NCI-H1930 (cell line): ENCODE data around the gene SCLY.
"Not testable (repeated sequence)": the region's sequence is repeated elsewhere in the genome, so short reads cannot be mapped to it uniquely, and the experiment has no call there.

Experiments
- DNase-seq, 2 experiments: peaks; one replicate each; lab custom pipeline; 2025; lab: John Stamatoyannopoulos, UW

The SCLY gene

DNA sequence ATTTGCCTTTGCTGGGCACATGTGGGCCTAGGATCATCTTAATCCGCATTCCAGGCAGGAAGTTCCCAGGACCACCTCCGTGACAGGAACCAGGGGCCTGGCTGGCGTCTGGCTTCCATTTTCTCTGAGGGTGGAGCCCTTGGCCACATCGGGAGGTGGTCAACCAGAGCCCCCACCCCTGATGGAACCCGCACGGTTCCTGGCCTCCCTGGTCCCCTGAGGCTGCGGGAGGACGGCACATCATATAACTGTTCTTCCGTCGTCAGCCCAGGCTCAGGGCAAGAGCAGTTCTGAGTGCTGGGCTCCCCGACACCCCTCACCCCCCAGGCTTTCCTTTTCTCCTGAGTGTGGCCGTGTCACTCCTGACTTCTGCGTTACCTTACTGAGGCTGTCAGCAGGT, 52.8 kb downstream of the SCLY start:
- DNase-seq = no peak

DNA sequence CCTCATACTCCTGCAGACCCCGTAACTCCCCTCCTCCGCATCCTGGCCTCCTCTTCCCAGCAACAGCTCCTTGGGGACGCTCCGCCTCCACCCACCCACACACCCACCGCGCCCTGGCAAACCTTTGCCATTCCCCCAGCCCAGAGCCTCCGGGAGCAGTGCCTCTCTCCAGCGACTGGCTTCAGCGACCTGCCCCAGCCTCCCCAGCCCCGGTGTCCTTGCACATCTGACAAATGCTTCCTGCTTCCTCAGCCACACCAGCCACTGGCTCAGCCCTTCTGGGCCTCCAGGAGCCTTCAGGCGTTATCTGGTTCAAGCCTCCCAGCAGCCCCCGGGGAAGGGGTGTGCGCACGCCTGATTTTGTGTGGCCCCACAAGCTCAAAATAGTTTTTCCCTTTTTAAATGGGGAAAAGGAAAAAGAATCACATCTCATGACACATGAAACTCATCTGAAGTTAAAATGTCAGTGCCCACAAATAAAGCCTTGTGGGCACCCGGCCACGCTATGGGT, 53.6 kb downstream of the SCLY start:
- no peak for DNase-seq

DNA sequence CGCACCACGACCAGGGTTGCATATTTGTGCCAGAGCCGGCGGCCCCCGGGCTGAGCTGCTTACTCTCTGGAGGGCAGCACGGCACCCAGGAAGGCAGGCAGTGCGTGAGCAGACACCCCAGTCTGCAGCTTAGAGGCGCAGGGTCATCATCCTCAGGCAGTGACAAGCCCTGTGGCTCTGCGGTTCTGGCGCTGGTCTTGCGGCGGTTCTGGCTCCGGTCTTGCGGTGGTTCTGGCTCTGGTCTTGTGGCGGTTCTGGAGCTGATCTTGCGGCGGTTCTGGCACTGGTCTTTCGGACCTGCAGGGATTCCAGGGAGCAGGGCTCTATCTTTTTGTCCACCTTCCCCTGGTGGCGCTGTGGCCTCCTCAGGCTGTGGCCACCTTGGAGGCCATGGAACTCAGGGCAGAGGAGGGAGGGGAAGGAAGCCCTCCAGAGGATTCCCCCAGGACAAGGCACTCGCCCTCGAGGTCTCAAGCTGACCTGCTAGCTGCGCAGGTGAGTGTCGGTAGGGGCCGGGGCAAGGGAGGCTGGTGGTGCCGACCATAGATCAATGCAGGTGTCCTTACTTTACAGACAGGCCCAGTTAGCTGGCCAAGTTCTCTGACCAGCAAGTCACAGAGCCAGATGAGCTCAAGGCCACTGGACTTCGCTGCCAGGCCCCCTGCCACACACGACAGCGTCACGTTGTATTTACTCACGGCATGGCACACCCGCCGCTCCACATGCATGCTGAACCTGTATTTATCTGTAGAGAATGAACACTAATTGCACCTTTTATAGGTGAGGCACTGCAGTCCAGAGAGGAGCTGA, 54.3 kb downstream of the SCLY start:
- no peak for DNase-seq

DNA sequence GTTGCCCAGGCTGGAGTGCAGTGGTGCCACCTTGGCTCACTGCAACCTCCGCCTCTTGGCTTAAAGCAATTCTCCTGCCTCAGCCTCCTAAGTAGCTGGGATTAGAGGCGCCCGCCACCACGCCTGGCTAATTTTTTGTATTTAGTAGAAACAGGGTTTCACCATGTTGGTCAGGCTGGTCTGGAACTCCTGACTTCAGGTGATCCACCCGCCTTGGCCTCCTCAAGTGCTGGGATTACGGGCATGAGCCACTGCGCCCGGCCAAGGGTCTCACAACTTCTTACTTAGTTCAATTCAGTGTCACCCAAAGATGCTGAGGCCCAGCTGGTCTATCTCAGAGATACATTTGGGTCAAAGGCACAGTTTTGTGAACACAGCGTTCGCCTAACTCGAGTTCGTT, 54.9 kb downstream of the SCLY start:
- DNase-seq = not testable (repeated sequence)

DNA sequence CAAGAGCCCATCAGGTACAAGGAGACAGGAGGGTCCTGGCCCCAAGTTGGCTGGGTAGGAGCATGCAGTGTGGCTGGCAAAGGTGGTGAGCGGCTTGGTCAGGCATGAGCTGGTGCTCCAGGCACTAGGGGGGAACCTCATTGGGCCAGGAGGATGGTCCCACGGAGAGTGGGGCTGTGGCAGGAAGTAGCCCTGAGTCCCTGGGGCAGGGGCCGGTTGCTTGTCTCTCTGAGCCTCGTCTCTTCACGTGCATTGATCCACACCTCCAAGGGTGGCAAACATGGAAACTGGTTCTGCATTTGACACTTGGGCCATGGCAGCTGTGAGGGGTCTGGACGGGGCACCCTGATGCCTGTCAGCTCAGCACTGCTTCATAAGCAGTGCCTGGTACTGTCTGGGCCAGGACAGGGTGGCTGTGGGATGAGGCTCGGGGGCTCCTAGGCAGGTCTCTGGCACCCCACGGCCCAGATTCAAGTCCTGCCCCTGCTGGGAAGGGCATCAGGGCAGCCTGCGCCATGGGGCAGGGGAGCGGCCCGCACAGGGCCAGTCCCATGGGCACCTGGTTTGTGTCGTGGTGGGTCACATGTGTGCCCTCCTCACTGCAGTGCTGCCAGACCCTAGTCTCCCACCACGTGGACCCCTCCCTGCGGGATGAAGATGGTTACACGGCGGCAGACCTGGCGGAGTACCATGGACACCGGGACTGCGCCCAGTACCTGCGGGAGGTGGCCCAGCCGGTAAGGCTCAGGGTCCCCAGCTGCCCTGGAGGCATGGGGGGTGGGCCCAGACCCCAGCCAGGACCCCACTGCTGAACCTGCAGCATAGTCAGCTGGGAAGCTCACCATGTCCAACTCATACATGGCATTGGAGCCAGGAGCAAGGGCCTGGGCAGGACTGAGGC, 55.7 kb downstream of the SCLY start:
- no peak for DNase-seq

DNA sequence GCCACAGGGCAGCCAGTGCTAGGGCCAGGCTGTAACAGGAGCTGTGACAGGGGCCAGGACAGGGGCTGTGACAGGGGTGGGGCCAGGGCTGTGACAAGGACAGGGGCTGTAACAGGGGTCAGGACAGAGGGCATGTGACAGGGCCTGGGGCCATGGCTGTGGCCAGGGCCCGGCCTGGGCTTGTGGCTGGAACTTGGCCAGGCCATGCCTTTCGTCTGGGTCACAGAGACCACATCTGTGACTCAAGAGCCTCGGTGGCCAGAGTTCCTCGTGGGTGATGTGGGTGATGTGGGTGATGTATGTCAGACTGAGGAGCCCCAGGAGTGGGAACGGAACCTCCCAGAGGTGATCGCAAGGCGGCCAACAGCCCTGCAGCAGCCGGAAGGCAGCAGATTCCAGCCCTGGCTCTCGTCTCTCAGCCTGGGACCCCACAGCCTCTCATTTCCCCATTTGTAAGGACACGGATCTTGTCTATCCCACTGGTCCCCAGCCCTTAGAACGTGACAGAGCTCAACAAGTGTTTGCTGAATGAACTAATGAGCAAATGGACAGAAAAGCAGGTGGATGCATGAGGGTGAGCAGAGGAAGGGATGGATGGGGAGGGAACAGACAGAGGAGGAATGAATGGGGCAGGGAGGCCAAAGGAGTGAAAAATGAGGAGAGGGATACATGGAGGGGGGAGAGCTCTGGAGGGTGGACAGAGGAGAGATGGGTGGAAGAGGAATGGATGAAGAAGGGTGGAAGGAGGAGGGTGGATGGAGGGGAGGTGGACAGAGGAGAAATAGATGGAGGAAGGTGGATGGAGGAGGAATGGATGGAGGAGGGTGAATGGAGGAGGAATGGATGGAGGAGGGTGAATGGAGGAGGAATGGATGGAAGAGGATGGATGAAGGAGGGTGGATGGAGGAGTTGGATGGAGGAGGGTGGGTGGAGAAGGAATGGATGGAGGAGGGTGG, 56.7 kb downstream of the SCLY start:
- DNase-seq = no peak

DNA sequence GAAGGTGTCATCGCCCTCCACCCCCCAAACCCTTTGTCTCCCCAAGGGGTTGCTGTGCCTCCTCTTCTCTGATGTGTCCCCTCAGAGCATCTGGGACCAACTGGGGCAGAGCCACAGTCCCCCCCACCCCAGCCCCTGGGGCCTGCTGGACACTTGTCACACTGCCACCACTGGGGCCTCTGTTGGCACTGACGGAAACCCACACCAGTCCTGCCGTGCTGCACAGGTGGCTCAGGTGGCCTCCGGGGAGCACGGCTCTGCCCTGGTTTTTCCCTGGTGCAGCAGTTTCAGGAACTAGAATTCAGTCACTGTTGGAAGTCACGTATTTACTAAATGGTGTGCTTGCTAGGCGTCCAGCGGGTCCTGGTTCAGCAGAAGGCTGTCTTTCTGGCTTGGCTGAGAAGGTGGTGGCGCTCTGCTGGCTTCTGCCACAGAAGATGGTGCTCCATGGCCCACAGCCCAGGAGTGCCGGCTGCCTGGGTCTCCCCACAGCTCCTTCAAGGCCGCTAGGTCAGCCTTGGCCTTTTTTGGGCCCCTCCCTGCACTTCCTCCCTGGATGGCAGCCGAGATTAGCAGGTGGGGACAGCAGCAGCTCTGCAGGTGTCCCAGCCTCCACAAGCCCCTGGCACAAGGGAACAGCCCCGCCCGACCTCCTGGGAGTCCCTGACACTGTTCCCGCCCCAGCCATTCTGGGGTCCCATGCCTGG, 59.1 kb downstream of the SCLY start:
- DNase-seq = no peak

DNA sequence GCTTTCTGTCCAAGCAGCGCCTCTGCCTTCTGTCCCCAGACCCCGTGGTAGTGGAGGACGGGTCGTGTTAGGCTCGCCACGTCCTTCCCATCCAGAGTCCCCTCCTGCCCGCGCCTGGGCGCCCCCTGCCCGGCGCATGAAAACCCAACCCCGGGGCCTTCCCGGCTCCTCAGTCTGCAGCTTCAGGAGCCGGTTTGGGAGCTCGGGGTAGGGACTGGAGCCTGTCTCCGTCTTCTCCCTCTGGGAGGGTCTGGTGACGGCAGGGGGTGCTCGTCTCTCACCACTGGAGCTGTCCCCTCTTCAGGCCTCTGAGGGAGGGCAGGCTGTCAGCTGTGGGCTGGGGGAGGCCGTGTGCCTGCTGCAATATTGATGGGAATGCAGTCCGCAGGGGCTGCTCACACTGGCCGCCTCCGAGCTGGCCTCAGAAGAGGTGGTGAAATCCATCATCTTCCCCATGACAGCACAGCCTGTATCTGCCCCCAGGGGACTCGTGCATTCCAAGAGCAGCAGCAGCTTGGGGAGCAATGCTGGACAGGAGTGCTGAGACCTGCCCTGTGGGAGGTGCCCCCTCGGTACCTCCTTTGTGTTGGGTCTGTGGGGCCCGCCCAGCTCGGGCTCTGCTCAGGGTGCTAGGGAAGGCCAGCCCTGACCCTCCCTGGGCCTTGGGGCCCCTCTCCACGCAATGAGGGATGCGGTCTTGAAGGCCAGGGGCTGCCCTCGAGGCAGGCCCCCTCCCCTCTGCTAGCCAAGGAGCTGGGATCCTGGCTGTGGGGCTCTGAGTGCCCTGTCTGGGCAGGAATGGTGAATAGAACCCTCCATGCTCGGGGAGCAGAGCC, 59.9 kb downstream of the SCLY start:
- DNase-seq = no peak

DNA sequence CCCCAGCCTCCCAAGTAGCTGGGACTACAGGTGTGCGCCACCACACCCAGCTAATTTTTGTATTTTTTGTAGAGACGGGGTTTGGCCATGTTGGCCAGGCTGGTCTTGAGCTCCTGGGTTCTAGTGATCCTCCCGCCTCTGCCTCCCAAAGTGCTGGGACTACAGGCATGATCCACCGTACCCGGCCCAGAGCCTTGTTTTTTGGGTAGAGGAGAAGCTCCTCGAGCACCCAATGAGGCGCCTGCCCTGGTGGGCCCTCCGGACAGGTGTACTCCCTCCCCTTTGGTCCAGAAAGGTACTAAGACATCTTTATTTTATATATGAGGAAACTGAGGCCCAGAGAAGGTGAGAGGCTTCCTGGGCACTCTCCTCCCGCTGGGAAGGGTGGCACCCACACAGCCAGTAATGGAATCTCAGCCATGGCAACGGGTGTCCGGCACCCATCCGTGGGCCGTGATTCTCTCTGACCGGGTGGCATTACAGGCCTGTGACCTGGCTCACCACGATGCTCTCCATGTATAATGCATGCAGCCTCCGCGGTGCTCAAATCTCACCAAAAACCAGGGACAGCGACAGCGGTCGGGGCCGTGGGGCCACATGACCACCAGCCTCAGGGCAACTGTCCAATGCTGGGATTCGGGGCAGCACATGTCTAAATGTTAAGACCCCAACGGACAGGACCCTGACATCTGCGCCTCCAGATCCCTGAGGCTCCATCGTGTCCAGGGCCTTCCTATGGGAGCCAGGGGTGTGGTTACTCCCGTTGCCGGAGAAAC, 60.9 kb downstream of the SCLY start:
- no peak for DNase-seq

DNA sequence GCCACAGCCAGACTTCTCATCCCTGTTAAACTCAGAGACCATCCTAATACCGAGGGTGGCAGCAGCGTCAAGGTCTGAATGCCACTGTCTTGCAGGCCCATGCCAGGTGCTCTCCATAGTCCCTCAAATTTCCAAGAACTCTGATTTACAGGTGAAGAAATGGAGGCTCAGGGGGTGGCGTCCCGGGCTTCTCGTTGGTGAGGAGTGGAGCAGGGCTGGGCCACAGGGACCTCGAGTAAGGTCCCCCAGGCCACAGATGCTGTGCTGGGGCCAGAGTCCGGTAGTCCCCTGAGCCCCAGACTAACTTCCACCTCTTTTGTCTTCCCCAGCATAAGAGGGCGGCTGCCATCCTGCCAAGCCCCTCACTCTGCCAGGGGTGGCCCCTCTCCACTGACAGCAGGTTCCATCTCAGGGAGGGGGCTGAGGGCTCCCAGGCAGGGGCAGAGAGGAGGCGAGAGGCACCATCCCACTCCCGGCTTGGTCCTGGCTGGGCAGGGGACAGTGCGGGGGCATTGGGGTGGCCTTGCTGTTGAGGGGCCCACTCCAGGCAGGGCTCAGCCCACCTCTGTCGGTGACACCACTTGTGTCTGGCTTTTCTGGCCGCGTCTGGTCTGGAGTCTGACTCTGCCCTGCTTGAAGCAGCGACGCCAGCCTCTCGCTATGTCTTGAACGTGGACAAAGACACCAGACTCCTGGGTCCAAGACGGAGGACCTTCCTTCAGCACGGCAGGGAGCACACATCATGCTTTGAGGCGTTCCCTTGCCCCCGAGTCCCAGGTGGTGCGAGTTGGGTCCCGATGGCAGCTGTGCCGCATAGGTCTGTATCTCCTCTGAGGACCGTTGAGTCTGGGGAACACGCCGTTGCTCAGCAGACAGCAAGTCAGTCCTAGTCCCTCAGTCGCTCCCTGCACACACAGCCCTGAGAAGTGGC, 61.8 kb downstream of the SCLY start:
- DNase-seq = no peak

DNA sequence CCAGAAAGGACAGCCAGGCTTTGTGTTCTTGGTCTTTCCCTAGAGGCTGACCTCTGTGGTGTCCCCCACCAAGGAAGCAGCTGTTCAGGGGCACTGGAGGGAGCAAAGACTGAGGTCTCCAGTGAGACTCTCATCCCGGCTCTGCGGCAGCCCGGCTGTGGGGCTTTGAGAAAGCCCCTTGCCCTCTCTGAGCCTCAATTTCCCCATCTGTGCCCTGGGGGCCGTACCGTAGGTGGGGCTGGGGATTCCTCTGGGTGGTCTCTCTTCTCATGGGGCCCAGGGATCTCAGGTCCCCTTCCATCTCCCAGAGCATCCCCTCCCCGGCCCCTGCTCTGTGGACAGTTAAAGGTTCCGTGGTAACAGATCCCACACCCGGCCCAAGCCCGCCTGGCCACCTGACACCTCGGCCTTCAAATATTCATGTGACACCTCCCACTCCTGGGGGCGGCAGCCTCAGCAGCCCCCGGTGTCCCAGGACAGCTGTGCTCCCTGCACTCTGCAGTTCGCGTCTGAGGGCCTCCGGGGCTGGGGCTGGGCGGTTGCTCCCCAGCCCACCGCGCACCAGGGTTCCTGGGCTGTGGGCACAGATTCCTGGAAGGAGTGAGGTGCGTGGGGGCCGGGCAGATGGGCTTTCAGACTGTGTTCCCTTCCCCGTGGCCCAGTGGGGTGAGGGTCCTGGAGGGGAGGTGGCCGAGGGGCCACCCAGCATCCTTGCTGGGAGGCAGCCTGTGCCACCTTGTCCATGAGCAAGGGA, 62.6 kb downstream of the SCLY start:
- no peak for DNase-seq

DNA sequence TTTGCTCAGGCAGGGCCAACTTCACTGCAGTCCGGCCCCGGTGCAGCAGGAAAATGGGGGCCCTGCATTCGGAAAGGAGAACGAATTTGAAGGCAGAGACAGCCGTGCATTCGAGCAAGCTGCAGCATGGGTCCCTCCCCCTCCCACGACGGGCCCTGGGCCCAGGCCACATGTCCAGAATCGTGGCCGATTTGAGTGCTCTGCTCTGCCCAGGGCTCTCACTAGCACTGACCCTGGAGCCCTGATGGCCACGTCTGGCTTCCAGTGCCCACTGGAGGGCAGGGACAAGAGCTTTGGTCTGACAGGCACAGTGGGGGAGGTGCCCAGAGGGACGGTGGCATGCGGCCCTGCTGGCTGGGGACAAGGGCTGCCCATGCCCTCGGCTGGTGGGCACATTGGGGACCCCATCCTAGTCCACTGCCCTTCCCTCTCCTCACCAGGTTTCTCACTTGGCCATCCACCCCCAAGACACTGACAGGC, 63.2 kb downstream of the SCLY start:
- DNase-seq = no peak

DNA sequence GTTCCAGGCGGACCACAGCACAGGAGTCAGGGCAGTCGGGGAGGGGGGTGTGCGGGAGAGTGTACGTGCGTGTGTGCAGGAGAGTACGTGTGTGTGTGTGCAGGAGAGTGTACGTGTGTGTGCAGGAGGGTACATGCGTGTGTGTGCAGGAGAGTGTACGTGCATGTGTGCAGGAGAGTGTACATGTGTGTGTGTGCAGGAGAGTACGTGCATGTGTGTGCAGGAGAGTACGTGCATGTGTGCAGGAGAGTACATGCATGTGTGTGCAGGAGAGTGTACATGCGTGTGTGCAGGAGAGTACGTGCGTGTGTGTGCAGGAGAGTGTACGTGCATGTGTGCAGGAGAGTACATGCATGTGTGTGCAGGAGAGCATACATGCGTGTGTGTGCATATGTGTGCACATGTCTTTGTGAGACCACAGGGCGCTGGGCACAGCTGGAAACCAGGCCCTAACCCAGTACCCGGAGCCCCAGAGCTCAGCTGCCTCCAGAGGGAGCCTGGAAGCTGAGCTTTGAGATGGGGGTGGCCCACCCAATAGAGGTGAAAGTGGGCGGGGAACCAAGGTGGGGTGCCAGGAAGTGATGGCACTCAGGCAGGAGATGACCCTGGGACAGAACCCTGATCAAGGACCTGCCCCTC, 63.8 kb downstream of the SCLY start:
- DNase-seq = no peak

DNA sequence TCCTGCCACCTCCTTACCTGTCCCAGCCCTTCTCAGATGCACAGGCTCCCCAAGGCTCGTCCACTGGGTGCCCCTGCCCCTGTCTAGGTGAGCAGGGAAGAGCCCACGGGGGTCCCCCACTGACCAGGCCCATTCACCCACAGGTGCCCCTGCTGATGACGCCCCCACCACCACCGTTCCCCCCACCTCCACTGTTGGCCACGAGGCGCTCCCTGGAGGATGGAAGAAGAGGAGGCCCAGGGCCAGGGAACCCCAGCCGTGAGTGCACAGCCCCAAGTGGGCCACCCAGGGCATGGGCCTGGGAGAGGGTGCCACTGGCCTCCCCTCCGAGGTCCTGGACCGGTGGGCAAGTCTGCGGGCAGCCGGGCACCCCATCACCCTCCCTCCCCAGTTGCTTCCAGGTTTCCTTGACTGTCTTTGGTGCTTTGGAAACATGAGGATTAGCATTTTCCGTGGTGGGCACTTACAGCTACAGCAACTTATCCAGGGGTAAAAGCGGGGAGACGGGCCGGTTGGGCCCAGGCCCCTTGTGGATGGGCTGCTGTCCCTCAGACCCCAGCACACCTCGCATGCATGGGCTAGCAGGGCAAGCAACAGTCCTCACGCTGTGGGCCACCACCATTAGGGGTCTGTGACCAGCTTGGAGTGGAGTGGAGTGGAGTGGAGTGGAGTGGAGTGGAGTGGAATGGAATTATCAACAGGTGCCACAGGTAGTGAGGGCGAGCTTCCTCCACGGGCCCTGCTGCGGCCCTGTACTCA, 64.5 kb downstream of the SCLY start:
- DNase-seq = no peak

DNA sequence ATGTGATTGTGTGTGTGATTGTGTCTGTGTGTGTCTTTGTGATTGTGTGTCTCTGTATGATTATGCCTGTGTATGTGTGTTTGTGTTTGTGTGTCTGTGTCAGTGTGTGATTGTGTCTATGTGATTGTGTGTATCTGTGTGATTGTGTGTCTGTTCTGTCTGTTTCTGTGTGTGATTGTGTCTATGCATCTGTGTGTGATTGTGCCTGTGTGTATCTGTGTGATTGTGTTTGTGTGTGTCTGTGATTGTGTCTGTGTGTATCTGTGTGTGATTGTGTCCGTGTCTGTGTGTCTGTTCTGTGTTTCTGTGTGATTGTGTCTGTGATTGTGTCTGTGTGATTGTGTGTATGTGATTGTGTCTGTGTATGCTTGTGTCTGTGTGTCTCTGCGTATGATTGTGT, 65.5 kb downstream of the SCLY start:
- DNase-seq = no peak

DNA sequence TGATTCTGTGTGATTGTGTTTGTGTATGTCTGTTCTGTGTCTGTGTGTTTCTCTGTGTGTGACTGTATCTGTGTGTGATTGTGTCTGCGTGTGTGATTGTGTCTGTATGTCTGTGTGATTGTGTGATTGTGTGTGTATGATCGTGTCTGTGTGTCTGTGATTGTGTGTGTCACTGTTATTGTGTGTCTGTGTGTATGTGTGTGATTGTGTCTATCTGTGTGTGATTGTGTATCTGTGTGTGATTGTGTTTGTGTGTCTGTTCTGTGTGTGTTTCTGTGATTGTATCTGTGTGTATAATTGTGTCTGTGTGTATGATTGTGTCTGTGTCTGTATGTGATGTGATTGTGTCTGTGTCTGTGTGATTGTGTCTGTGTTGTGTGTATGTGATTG, 66.0 kb downstream of the SCLY start:
- no peak for DNase-seq
